ENCODE measurements around the gene GRK6. TPM values are rescaled to one million over a fixed set of nuclear protein-coding genes. Genes with fewer than 3 reads are reported as not detected.

GRK6 gene
- total and polyA plus RNA-seq, 9 of the 15 experiments (the other 6 are each of a cell fraction or from before 2014, with no cell fraction given), result 0.63 to 122 (median 44.5) TPM

- peak; percentile 69 for TF ChIP-seq NR2C2 (CRISPR knock-in tag; IDR thresholded peaks at IDR 0.05)
- peak; percentile 36; the same call in 1 of the 2 replicates for TF ChIP-seq NR2C2 (tag; IDR thresholded peaks at IDR 0.05)
- TF ChIP-seq FOXP4 (CRISPR knock-in tag; IDR thresholded peaks at IDR 0.05; ENCODE audit: borderline replicate concordance), result no peak
- no peak for TF ChIP-seq ZFP36 (IDR thresholded peaks at IDR 0.05; ENCODE audit: low read depth, low read length, partially characterized antibody)
- no peak for TF ChIP-seq PREB (CRISPR knock-in tag; IDR thresholded peaks at IDR 0.05)
- no peak for TF ChIP-seq DNMT1 (IDR thresholded peaks at IDR 0.05)
- TF ChIP-seq ZNF174 (CRISPR knock-in tag; IDR thresholded peaks at IDR 0.05), result no peak
- 0 out of 4 replicates have a peak, but pooled peaks of 1 of the 2 experiments have one; percentile 48 for TF ChIP-seq SIN3A (IDR thresholded peaks at IDR 0.05; ENCODE audit: borderline replicate concordance in 2 of 2, control insufficient read depth in 1 of 2, low read depth in 2 of 2, low read length in 2 of 2)
- TF ChIP-seq MYC (IDR thresholded peaks at IDR 0.05; ENCODE audit: low read depth, low read length), result peak; percentile 84
- no peak for TF ChIP-seq MYC (CRISPR knock-in tag; IDR thresholded peaks at IDR 0.05; ENCODE audit: borderline replicate concordance, low read depth)
- no peak for TF ChIP-seq ZNF668 (CRISPR knock-in tag; IDR thresholded peaks at IDR 0.05)
- TF ChIP-seq ZFP1 (CRISPR knock-in tag; IDR thresholded peaks at IDR 0.05), result no peak
- TF ChIP-seq ZBTB8A (IDR thresholded peaks at IDR 0.05; ENCODE audit: partially characterized antibody), result no peak
- peak; percentile 96 for TF ChIP-seq MAX (CRISPR knock-in tag; IDR thresholded peaks at IDR 0.05)
- TF ChIP-seq ELF1 (tag; IDR thresholded peaks at IDR 0.05), result peak; percentile 54; the same call in 1 of the 2 replicates
- TF ChIP-seq ZMIZ1 (IDR thresholded peaks at IDR 0.05; ENCODE audit: low read depth in 2 of 2, low read length in 2 of 2), result no peak
- TF ChIP-seq ZNF586 (CRISPR knock-in tag; conservative IDR thresholded peaks at IDR 0.05), result no peak
- no peak for TF ChIP-seq HDAC8 (tag; IDR thresholded peaks at IDR 0.05)
- TF ChIP-seq HDAC1 (IDR thresholded peaks at IDR 0.05), result peak in 1 of 2 experiments; percentile 60; a peak in 2 of 4 replicates
- no peak for TF ChIP-seq PPARD (CRISPR knock-in tag; IDR thresholded peaks at IDR 0.05)
- TF ChIP-seq ZNF830 (CRISPR knock-in tag; IDR thresholded peaks at IDR 0.05), result no peak
- 0 out of 2 replicates have a peak, but pooled peaks have one; percentile 38 for TF ChIP-seq LEF1 (IDR thresholded peaks at IDR 0.05)
Measured at GRCh38 chr5:177455036-177455660, 28.7 kb downstream of the GRK6 start (continued).

Data from K562 (cell line).